Measurements from ENCODE around the gene IFT52. TPM values are rescaled to one million over a fixed set of nuclear protein-coding genes. Genes with fewer than 3 reads are reported as not detected.
"Not testable (repeated sequence)": the region's sequence is repeated elsewhere in the genome, so short reads cannot be mapped to it uniquely, and the experiment has no call there.

Gene IFT52
- total RNA-seq, 1 donor: 55.8 TPM

GRCh38 chr20:43642548-43642947 lies 51.8 kb downstream of the IFT52 start:
- no peak for DNase-seq (ENCODE audit: low read depth)
- no peak for TF ChIP-seq CTCF (IDR thresholded peaks at IDR 0.05; ENCODE audit: insufficient read depth, low read length)

GRCh38 chr20:43650997-43651525 lies 60.3 kb downstream of the IFT52 start:
- no peak for DNase-seq (ENCODE audit: low read depth)
- TF ChIP-seq CTCF (IDR thresholded peaks at IDR 0.05; ENCODE audit: insufficient read depth, low read length): no peak
- no peak overlapping the region for H3K4me3 ChIP-seq (ENCODE audit: low read depth, low read length)

More at GRCh38 chr20:43642548-43642947, 51.8 kb downstream of the IFT52 start:
- no peak overlapping the region for H3K4me3 ChIP-seq (ENCODE audit: low read depth, low read length)

GRCh38 chr20:43651650-43652184 lies 61.0 kb downstream of the IFT52 start:
- not testable (repeated sequence) for DNase-seq (ENCODE audit: low read depth); H3K4me3 ChIP-seq (ENCODE audit: low read depth, low read length)

GRCh38 chr20:43653966-43654365 lies 63.2 kb downstream of the IFT52 start:
- H3K4me3 ChIP-seq (ENCODE audit: low read depth, low read length): no peak overlapping the region

GRCh38 chr20:43655176-43655575 lies 64.4 kb downstream of the IFT52 start:
- H3K4me3 ChIP-seq (ENCODE audit: low read depth, low read length); DNase-seq (ENCODE audit: low read depth): not testable (repeated sequence)

More at GRCh38 chr20:43653966-43654365, 63.2 kb downstream of the IFT52 start:
- TF ChIP-seq CTCF (IDR thresholded peaks at IDR 0.05; ENCODE audit: insufficient read depth, low read length): no peak
- no peak for DNase-seq (ENCODE audit: low read depth)

- no peak for TF ChIP-seq CTCF (IDR thresholded peaks at IDR 0.05; ENCODE audit: insufficient read depth, low read length)
These were observed 65.2 kb downstream of the IFT52 start for GRCh38 chr20:43655937-43656336.

GRCh38 chr20:43658069-43658722 lies 67.5 kb downstream of the IFT52 start:
- DNase-seq (ENCODE audit: low read depth): no peak
- no peak for TF ChIP-seq CTCF (IDR thresholded peaks at IDR 0.05; ENCODE audit: insufficient read depth, low read length)
- H3K4me3 ChIP-seq (ENCODE audit: low read depth, low read length): peak overlapping the region; percentile 72

More at GRCh38 chr20:43655937-43656336, 65.2 kb downstream of the IFT52 start:
- no peak for DNase-seq (ENCODE audit: low read depth)
- no peak overlapping the region for H3K4me3 ChIP-seq (ENCODE audit: low read depth, low read length)
